HUES6 (cell line): ENCODE measurements around the gene TAC4.

ENCODE experiments used
- H3K27ac ChIP-seq: 2 replicates; pipeline ENCODE4 v1.7.0; 2013; ENCODE audit warnings: low read depth, mild to moderate bottlenecking, low read length, inconsistent platforms
- H3K27me3 ChIP-seq: 2 replicates; pipeline ENCODE4 v1.6.1; 2013; ENCODE audit warnings: low read length; ENCODE audit not compliant: control insufficient read depth, insufficient read depth
- H3K36me3 ChIP-seq: 2 replicates; pipeline ENCODE4 v1.6.1; 2013; ENCODE audit warnings: low read length; ENCODE audit not compliant: control insufficient read depth, insufficient read depth
- H3K4me1 ChIP-seq: 2 replicates; pipeline ENCODE4 v1.6.1; 2013; ENCODE audit warnings: low read length; ENCODE audit not compliant: control insufficient read depth, insufficient read depth
- H3K4me3 ChIP-seq: 2 replicates; pipeline ENCODE4 v1.5.1; 2013; ENCODE audit warnings: low read depth, low read length
- H3K9ac ChIP-seq: one replicate; pipeline ENCODE4 v1.6.1; 2013; ENCODE audit warnings: mild to moderate bottlenecking, low read length
- H3K9me3 ChIP-seq: 2 replicates; pipeline ENCODE4 v1.6.1; 2013; ENCODE audit warnings: low read depth, low read length; ENCODE audit not compliant: control insufficient read depth, insufficient read depth

The TAC4 gene

GRCh38 chr17:49858796-49859195, 10.9 kb upstream of the TAC4 start:
- H3K9ac ChIP-seq = no peak overlapping the region
- H3K27me3 ChIP-seq = peaks cover 18% of the 10 kb centered on the region
- H3K4me1 ChIP-seq = peaks cover 15% of the 10 kb centered on the region
- no peaks in the 10 kb centered on the region for H3K9me3 ChIP-seq
- no peaks in the 10 kb centered on the region for H3K36me3 ChIP-seq
- H3K27ac ChIP-seq = no peak overlapping the region
- no peak overlapping the region for H3K4me3 ChIP-seq

DNA sequence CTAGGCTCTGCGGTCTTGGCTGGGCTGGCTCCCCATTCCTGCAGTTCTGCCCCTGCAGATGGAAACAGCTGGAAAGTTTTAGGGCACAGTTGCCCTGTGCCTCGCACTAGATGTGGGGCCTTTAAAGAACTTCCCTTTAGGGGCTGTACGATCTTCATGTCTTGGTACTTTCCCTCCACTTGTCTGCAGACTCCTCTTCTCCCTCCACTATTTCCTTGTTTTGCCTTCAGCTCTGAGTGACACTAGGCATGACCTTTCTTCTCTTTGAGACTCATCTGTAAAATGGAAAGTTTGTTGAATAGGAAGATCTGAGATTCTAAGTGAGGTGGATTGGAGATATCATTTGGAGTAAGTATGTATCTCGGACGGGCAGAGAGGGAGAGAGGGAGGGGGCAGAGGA, 6.3 kb upstream of the TAC4 start:
- Histone ChIP-seq H3K36me3 (no peaks in the 10 kb centered on the region), H3K27me3 (peaks cover 53% of the 10 kb centered on the region), H3K27ac (no peak overlapping the region), H3K9me3 (no peaks in the 10 kb centered on the region), H3K4me3 (no peak overlapping the region), H3K9ac (no peak overlapping the region), H3K4me1 (peaks cover 12% of the 10 kb centered on the region)

- Histone ChIP-seq H3K4me3 (no peak overlapping the region), H3K9me3 (no peaks in the 10 kb centered on the region), H3K27ac (no peak overlapping the region), H3K9ac (no peak overlapping the region), H3K4me1 (peaks cover 12% of the 10 kb centered on the region), H3K27me3 (peaks cover 52% of the 10 kb centered on the region), H3K36me3 (no peaks in the 10 kb centered on the region)
Observed at GRCh38 chr17:49853470-49854015, 5.7 kb upstream of the TAC4 start.

DNA sequence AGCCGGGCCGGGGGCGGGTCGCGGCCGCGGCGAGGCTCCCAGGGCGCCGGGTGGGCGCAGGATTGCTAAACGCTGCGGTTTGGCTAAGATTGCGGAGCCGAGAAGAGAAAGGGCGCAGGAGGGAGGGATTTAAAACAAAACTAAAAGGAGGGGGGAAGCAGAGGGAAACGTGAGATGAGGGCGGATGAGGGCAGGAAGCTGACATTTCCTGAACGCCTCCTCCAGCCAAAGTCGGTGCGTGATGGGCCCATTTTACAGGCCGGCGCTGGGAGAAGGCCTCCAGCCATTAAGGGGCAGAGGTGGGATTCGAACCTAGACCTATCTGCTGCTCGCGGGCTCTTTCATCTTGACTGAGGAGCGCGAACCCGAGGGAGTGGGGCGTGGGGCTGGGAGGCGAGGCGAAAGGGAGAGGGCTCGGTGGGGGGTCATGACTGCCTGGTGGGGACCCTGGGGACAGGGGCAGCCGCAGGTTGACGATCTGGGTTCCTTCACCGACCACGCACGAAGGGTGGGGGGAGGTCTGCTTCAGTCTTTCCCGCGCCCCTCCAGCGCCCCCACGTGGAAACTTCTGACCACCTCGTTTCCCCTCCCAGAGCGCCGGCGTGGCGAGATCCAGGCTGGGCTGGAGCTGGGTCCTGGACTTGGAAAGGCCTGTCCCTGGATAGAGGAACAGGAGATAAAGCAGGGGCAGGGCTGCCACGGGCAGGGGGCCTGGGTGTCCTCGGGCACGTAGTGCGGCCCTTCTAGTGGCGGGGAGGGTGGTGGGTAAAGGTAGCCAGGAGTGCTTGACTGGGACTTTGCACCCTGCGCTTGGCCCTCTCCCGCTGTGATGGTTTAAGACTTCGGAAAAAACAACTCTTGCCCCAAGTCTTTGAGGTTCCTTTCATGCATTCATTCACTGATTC, 3.8 kb upstream of the TAC4 start:
- H3K36me3 ChIP-seq = no peaks in the 10 kb centered on the region
- peaks cover 15% of the 10 kb centered on the region for H3K4me1 ChIP-seq
- peaks cover 52% of the 10 kb centered on the region for H3K27me3 ChIP-seq
- peak overlapping the region; percentile 67 for H3K4me3 ChIP-seq
- H3K9ac ChIP-seq = peak overlapping the region; percentile 27
- no peaks in the 10 kb centered on the region for H3K9me3 ChIP-seq
- H3K27ac ChIP-seq = no peak overlapping the region

- Histone ChIP-seq H3K9me3 (no peaks in the 10 kb centered on the region), H3K27me3 (peaks cover 51% of the 10 kb centered on the region), H3K9ac (peak overlapping the region; percentile 27), H3K4me1 (peaks cover 15% of the 10 kb centered on the region), H3K36me3 (peaks cover 3% of the 10 kb centered on the region; the same call in 1 of the 2 replicates), H3K4me3 (peak overlapping the region; percentile 67), H3K27ac (no peak overlapping the region)
Observed at GRCh38 chr17:49850772-49851386, 3.0 kb upstream of the TAC4 start.

DNA sequence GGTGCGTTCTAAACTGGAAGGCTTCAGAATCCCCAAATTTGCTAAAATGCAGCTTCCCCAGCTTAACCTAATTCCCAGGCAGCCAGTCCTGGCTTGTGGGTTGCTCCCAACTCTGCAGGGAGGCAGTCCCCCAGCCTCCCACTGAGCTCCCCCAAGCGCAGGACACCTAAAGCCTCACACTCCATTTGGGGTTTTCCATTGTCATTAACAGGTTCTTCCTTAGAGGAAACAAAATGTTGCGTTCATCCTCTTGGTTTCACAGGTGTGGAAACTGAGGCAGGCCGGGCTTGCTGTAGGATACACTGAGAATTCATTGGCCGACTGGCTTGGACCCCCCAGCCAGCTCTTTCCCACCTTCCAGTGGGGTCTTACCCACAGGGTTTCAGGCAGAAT, 2.3 kb upstream of the TAC4 start:
- Histone ChIP-seq H3K4me3 (peak overlapping the region; percentile 67; the same call in 1 of the 2 replicates), H3K36me3 (peaks cover 3% of the 10 kb centered on the region; the same call in 1 of the 2 replicates), H3K4me1 (peaks cover 15% of the 10 kb centered on the region), H3K27ac (no peak overlapping the region), H3K9ac (no peak overlapping the region), H3K27me3 (peaks cover 48% of the 10 kb centered on the region), H3K9me3 (no peaks in the 10 kb centered on the region)

DNA sequence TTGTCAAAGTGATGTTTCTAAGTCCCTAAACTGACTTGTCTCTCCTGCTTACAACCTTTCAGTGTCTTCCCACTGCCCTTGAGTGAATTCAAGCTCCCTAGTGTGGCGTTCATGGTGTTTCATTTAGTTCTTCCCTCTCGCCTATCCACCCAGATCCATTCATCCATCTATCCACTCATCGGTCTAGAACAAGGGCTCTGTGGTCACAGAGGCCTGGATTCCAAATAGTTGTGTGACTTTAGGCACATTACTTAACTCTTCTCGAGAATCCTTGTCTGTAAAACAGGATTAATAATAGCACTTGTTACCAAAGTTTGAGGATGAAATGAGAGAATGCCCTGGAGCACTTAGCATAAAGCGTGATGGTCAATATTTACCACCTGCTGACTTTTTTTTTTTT, 870 bp upstream of the TAC4 start:
- peaks cover 15% of the 10 kb centered on the region for H3K4me1 ChIP-seq
- no peak overlapping the region for H3K27ac ChIP-seq
- H3K9ac ChIP-seq = no peak overlapping the region
- peaks cover 40% of the 10 kb centered on the region for H3K27me3 ChIP-seq
- H3K9me3 ChIP-seq = no peaks in the 10 kb centered on the region
- H3K36me3 ChIP-seq = peaks cover 3% of the 10 kb centered on the region; the same call in 1 of the 2 replicates
- H3K4me3 ChIP-seq = no peak overlapping the region

DNA sequence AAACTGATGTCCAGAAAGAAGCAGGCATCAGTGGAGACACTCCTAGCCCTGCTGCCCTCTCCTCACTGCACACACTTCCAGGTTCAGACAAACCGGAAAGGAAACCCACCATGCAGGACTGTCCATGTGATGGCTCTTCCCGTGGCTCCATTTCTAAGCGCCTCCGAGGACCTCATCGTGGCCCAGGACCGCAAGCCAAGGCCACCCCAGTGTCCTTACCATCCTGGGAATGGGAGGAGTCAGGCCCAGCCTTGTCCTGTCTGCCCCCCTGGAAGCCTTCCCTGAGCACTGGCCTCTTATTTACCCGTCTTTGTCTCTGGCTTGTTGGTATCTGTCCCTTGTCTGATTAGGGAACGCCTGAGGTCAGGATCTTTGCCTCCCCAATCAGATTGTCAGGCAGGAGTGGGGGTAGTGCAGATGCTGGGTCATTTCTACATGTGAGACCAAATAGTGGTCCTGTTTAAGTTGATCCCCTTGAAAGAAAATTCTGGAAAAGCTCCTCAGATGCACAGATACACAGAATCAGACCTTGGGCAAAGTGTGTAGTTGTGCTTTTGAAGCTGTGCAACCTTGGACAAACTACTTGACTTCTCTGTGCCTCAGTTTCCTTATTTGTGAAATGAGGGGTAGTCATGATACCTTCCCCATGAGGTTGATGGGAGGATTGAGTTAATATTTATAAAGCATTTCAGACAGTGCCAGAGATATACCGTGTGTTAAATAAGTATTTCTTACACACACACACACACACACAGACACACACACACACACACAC, 744 bp downstream of the TAC4 start:
- H3K36me3 ChIP-seq = peaks cover 6% of the 10 kb centered on the region; the same call in 1 of the 2 replicates
- no peak overlapping the region for H3K27ac ChIP-seq
- no peak overlapping the region for H3K4me3 ChIP-seq
- H3K27me3 ChIP-seq = peaks cover 29% of the 10 kb centered on the region
- H3K9ac ChIP-seq = no peak overlapping the region
- peaks cover 14% of the 10 kb centered on the region for H3K4me1 ChIP-seq
- no peaks in the 10 kb centered on the region for H3K9me3 ChIP-seq

- Histone ChIP-seq H3K9me3 (no peaks in the 10 kb centered on the region), H3K4me3 (no peak overlapping the region), H3K27me3 (peaks cover 12% of the 10 kb centered on the region), H3K27ac (no peak overlapping the region), H3K36me3 (peaks cover 6% of the 10 kb centered on the region; the same call in 1 of the 2 replicates), H3K4me1 (peaks cover 6% of the 10 kb centered on the region), H3K9ac (no peak overlapping the region)
Observed at GRCh38 chr17:49845321-49845720, 2.5 kb downstream of the TAC4 start.

DNA sequence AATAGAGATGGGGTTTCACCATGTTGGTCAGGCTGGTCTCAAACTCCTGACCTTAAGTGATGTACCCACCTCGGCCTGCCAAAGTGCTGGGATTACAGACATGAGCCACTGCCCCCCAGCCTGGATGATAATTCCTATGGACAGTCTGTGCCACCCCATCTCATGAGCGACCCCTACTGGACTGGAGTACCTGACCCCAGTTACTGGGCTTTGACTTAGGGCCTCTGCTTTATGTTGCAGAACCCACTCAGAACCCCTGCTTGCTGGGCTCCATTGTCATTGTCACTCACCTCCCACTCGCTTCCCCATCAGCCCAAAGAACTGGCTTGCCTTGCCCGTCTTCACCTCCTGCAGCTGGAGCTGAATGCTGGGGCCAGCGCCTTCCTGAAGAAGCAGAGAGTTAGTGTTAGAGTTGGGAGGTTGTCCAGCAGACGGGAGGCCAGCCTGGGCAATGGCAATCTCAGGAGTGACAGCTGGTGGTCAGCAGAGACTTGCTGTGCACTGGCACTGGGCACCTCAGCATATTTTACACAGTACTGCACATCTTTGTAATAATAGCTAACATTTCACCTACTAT, 4.0 kb downstream of the TAC4 start:
- no peak overlapping the region for H3K9ac ChIP-seq
- no peaks in the 10 kb centered on the region for H3K9me3 ChIP-seq
- H3K27ac ChIP-seq = no peak overlapping the region
- H3K4me1 ChIP-seq = peaks cover 3% of the 10 kb centered on the region; the same call in 1 of the 2 replicates
- H3K4me3 ChIP-seq = no peak overlapping the region
- H3K36me3 ChIP-seq = peaks cover 7% of the 10 kb centered on the region; the same call in 1 of the 2 replicates
- H3K27me3 ChIP-seq = no peaks in the 10 kb centered on the region; the same call in 1 of the 2 replicates
